Left lobe of liver (tissue), 2 donors: ENCODE data around the gene EPB41L2. TPM values are rescaled to one million over a fixed set of nuclear protein-coding genes. Genes with fewer than 3 reads are reported as not detected.
"Not testable (repeated sequence)": the region's sequence is repeated elsewhere in the genome, so short reads cannot be mapped to it uniquely, and the experiment has no call there.

ENCODE experiments used
- ATAC-seq: fragments of 200-7000 bp; cut with Tn5 transposase; one replicate; pipeline ENCODE4 v1.9.1; 2020; ENCODE audit warnings: mild to moderate bottlenecking, moderate library complexity
- DNase-seq: peaks from one replicate; pipeline ENCODE4 v3.0.0-alpha.2; 2020; ENCODE audit warnings: low spot score
- total RNA-seq: library from RNA; stranded (reverse); gene quantifications from one replicate; pipeline ENCODE4 v1.2.1, GENCODE V29; 2021
- donor health status: DM: no; HTN: no; CAD: no; lungs with moderate emphysema.
- donor health status: DM: no; HTN: yes; CAD: no.

The EPB41L2 gene
- 18.7 TPM for total RNA-seq

- ATAC-seq (peak; percentile 99), DNase-seq (peak; percentile 92)
These were observed at the start of gene EPB41L2 for GRCh38 chr6:131063028-131063763. EPB41L2 (minus strand) TSS chr6:131063245; CDS start chr6:130956485, 106,760 bp downstream.

- DNase-seq (no peak), ATAC-seq (no peak)
These were observed 49.2 kb upstream of the EPB41L2 start for GRCh38 chr6:131112249-131112648.

DNA sequence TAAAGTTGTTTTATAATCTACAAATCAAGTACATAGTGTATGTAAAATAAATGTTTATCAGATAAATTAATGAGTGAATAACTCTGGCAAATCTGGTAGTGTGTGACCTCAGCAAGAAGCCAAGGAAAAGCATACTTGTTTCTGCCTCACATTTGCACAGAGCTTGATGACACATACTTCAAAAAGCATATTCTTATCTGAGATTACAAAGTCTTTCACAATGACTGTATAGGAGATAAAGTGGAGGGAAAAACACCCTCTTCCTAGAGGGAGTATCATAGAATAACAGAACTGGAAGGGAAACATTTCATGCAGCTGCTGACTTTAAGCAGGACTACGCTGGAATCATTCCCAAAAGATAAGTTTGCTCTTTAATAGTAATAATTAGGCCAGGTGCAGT is 44.1 kb upstream of the EPB41L2 start:
- ATAC-seq (no peak), DNase-seq (no peak)

DNA sequence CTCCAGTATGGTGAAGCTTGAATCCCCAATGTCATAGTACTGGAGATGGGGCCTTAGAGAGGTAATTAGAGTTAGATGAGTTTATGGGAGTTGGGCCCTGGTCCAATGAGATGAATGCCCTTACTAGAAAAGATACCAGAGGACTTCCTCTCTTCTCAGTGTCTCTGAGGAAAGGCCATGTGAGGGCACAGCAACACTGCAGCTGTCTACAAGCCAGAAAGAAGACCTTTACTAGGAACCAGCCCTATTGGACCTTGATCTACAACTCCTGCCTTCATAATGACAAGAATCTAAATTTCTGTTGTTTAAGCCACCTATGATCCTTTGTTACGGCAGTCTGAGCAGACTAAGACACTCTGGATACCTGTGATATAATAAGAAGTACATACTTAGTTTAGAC is 40.9 kb upstream of the EPB41L2 start:
- ATAC-seq (no peak), DNase-seq (no peak)

DNA sequence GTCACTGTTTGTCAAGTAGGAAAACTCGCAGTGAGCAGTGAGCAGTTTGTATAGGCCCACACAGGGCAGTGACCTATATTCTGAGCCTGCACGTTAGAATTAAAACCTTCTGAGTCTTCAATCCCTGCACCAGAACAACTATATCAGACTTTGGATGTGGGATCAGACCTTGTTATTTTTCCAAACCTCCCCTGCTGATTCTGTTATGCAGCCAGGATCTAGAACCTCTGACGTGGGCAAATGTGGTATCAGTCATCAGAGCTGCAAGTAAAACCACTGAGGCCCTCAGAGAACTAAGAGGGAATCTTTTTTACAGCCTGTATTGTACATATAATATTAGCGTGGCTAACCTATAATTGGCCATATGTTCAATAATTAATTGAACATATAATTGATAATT is 40.3 kb upstream of the EPB41L2 start:
- DNase-seq (no peak), ATAC-seq (no peak)

DNA sequence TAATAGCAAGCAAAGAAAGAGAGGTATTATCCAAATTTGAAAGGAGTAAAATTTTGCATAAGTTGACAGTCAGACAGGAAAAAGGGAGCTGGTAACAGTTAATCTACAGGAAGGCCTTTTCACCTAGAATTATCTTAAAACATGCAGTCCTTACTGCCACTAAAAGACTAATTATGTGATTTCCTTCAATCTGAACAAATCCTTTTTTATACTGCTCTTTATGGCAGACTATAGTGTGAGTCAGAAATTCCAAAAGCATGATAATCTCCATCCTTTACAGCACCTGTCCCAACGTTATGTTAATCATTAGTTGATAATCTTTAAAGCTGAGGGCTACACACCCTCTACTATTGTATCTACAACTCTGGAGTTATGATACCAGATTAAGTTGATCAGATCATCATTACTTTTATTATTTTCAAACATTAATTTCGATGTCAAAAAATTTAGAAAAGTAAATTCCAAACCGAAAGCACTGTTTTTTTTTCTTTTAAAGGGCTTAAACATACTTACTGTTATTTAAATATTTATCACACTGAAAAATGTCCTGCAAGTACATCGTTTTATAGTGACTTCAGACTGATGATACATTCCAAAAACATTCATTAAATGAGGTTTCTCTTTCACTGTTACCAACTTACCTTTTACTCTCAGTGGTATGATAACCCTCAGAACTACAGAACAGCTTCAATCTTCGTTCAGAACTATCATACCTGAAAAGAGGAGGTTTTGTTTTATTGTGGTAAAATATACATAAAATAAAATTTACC is 39.1 kb upstream of the EPB41L2 start:
- ATAC-seq: no peak

GRCh38 chr6:131096786-131097185 is 33.7 kb upstream of the EPB41L2 start:
- ATAC-seq: no peak
- DNase-seq: no peak

More for the DNA sequence above, 39.1 kb upstream of the EPB41L2 start:
- DNase-seq: no peak

DNA sequence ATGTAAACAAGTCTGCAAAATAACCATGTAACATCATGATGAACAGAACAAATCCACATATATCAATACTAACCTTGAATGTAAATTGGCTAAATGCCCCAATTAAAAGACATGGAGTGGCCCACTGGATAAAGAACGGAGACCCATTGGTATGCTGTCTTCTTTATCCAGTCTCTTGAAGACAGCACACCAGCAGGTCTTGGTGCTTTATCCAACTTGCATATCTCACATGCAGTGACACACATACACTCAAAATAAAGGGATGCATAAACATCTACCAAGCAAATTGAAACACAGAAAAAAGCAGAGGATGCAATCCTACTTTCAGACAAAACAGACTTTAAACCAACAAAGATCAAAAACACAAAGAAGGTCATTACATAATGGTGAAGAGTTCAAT is 30.3 kb upstream of the EPB41L2 start:
- no peak for DNase-seq
- ATAC-seq: no peak

DNA sequence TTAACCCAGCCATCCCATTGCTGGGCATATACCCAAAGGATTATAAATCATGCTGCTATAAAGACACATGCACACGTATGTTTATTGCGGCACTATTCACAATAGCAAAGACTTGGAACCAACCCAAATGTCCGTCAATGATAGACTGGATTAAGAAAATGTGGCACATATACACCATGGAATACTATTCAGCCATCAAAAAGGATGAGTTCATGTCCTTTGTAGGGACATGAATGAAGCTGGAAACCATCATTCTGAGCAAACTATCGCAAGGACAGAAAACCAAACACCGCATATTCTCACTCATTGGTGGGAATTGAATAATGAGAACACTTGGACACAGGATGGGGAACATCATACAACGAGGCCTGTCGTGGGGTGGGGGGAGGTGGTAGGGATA is 28.9 kb upstream of the EPB41L2 start:
- ATAC-seq: not testable (repeated sequence)

DNA sequence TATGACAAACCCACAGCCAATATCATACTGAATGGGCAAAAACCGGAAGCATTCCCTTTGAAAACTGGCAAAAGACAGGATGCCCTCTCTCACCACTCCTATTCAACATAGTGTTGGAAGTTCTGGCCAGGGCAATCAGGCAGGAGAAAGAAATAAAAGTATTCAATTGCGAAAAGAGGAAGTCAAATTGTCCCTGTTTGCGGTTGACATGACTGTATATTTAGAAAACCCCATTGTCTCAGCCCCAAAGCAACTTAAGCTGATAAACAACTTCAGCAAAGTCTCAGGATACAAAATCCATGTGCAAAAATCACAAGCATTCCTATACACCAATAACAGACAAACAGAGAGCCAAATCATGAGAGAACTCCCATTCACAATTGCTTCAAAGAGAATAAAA is 27.3 kb upstream of the EPB41L2 start:
- not testable (repeated sequence) for DNase-seq, ATAC-seq

More for the DNA sequence above, 28.9 kb upstream of the EPB41L2 start:
- not testable (repeated sequence) for DNase-seq

DNA sequence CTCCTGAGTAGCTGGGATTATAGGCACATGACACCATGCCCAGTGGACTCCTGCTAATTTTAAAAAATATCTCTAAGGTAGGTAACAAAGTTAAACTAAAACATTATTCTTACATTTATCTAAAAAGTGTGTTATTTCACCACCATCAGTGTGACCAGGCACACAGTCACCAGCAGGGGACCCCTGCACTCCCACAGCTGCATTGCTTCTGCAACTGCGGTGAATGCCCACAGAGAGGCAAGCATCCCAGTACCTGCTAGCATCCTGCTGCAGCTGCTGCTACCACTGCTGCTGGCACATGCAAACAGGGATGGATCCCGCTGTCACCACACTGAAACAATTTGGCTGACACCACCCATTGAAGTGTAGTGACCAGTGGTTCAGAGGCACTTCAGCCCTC is 21.9 kb upstream of the EPB41L2 start:
- ATAC-seq: no peak

GRCh38 chr6:131083687-131084086 is 20.6 kb upstream of the EPB41L2 start:
- ATAC-seq (no peak), DNase-seq (no peak)

More for the DNA sequence above, 21.9 kb upstream of the EPB41L2 start:
- DNase-seq: no peak

- DNase-seq (no peak), ATAC-seq (no peak)
These were observed 19.3 kb upstream of the EPB41L2 start for GRCh38 chr6:131082335-131082734.

DNA sequence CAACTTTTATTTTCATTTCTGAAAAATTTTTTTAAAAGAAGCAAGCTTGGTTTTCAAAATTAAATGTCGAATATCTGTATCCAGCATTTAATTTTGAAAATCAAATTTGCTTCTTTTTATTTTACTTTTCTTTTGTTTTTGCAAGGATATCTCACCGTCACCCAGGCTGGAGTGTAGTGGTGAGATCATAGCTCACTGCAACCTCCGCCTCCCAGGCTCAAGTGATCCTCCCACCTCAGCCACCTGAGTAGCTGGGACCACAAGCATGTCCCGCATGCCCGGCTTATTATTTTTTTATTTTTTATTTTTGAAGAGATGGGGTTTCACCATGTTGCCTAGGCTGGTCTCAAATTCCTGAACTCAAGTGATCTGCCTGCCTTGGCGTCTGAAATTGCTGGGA is 17.0 kb upstream of the EPB41L2 start:
- ATAC-seq: no peak

GRCh38 chr6:131073577-131073976 is 10.5 kb upstream of the EPB41L2 start:
- no peak for DNase-seq
- ATAC-seq: no peak

More for the DNA sequence above, 17.0 kb upstream of the EPB41L2 start:
- no peak for DNase-seq

- ATAC-seq (no peak), DNase-seq (no peak)
These were observed 7.0 kb upstream of the EPB41L2 start for GRCh38 chr6:131070061-131070460.

DNA sequence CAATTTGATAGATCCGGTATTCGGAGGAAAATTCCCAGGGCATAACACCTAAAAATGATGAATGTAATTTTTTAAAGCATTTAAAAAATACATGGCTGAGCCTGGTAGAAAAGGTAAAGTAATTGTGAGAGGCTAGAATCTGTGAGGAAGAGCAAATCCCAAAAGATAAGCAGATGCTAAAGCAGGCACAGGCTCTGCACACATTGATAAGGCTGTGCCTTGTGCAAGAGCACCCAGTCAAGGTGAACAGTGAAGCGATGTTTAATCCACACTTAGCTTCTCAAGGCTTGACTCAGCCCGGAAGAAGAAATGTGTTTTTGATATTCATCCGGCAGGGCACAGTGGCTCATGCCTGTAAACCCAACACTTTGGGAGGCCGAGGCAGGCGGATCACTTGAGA is 5.1 kb upstream of the EPB41L2 start:
- no peak for DNase-seq
- ATAC-seq: no peak

DNA sequence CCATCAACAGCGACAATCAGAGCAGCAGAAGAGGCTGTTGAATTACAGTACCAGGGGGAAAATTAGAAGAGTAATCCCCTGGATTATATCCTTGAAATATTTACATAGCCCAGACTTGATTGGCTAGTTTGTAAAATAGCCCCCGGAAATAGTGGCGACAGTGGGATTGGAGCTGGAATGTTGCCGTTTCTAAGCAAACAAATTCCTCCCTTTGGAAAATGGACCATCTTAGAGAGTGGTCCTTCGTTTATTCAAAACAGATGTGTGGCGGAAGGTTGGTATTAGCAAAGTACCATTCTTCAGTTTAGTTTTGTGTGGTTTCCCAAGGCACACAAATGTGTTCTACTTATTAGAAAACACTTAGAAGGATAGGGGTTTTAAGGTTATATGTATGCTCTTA is 4.5 kb upstream of the EPB41L2 start:
- ATAC-seq (no peak), DNase-seq (no peak)

GRCh38 chr6:131065824-131066171 is 2.8 kb upstream of the EPB41L2 start:
- ATAC-seq: no peak

DNA sequence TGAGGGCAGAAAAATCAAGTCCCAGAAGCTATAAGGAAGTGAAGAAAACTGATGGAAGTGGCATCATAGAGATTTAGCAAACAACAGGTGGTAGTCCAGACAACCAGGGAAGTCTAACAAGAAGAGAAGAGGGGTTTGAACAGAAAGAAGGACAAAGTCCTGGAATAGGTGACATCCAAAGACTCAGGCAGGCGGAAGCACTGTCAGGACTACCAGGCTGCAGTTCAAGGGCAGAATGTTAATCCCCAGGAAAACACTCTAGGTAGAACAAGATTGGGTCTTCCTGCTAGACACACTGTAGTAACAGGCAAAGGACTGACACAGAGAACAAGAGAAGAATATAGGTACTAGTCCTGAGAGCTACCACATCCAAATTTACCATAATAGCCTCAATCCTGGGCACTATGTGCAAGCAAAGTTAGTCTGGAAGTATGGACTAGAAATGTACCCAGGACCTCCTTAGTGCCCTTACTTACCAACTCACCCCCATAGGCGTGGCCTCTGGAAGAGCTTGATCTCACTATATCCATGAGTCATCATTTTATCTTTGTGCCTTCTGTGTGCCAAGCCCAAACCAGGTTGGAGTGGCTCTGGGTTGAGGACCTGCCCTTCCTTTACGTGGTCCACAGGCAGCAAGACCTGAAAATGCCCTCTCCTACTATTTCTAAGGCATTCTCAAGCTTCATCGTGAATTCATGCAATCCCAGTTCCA is 2.2 kb upstream of the EPB41L2 start:
- ATAC-seq: no peak
- no peak for DNase-seq

More at GRCh38 chr6:131065824-131066171, 2.8 kb upstream of the EPB41L2 start:
- no peak for DNase-seq

- DNase-seq: no peak
- ATAC-seq: no peak
These were observed 773 bp upstream of the EPB41L2 start for GRCh38 chr6:131063764-131064272.
